GM12878 (cell line): ENCODE data around the gene GPR152. TPM values are rescaled to one million over a fixed set of nuclear protein-coding genes. Genes with fewer than 3 reads are reported as not detected.

Experiments used
- ATAC-seq: fragments of 200-7000 bp; cut with Tn5 transposase; 3 replicates; pipeline ENCODE4 v1.9.1; 2020; ENCODE audit warnings: mild to moderate bottlenecking, moderate library complexity
- BruUV-seq: library from RNA; stranded (reverse); fragments of 400-500 nt; replicated peaks from 2 replicates; lab custom pipeline; 2021; lab: Mats Ljungman, UMichigan
- CTCF ChIA-PET: fragments of 300-600 bp; sonication (Branson Sonifier 250); formaldehyde crosslinking; extraction: SDS; loops from one replicate; lab custom pipeline; 2021; ENCODE audit warnings: inconsistent platforms; lab: Yijun Ruan, JAX
- POLR2A ChIA-PET: fragments of 350-600 bp; formaldehyde crosslinking; extraction: SDS; loops from one replicate; lab custom pipeline; 2021; ENCODE audit warnings: inconsistent platforms; lab: Charles Lee
- RAD21 ChIA-PET: fragments of 300-600 bp; sonication (Branson Sonifier 250); formaldehyde crosslinking; loops from one replicate; lab custom pipeline; 2023; ENCODE audit warnings: antibody characterized with exemption; ENCODE audit not compliant: unreplicated experiment; lab: Charles Lee
- SMC1A ChIA-PET: fragments of 300-600 bp; sonication (Branson Sonifier 250); formaldehyde crosslinking; loops from one replicate; lab custom pipeline; 2023; ENCODE audit not compliant: unreplicated experiment, uncharacterized antibody; lab: Charles Lee
- DNase-seq: peaks from one replicate; pipeline ENCODE4 v3.0.0-alpha.2; 2011; ENCODE audit warnings: low read depth, low spot score
- FAIRE-seq: peaks from 3 replicates; lab custom pipeline; 2011; peaks lifted over from hg19 to GRCh38; lab: Jason Lieb, UNC
- H2AFZ ChIP-seq: 2 replicates; pipeline ENCODE4 v1.6.0; 2011; ENCODE audit warnings: low read depth, low read length, control low read depth; ENCODE audit not compliant: control insufficient read depth
- H3K27ac ChIP-seq: 2 replicates; pipeline ENCODE4 v1.5.1; 2011; ENCODE audit warnings: control low read depth; ENCODE audit not compliant: control insufficient read depth, insufficient read depth
- H3K27me3 ChIP-seq, 2 experiments: replicated peaks in 1 of 2; 2 replicates each; pipeline versions ENCODE4 v1.6.0 to v1.6.1; 2011; ENCODE audit warnings: low read length in 1 of 2; ENCODE audit not compliant: control insufficient read depth in 2 of 2, insufficient read depth in 2 of 2
- H3K36me3 ChIP-seq, 2 experiments: 2 replicates each; pipeline ENCODE4 v1.5.1; 2011; ENCODE audit warnings: low read length in 1 of 2; ENCODE audit not compliant: control insufficient read depth in 2 of 2, insufficient read depth in 2 of 2
- H3K4me1 ChIP-seq: 2 replicates; pipeline ENCODE4 v1.6.1; 2011; ENCODE audit warnings: mild to moderate bottlenecking, low read length, moderate library complexity, mixed read lengths; ENCODE audit not compliant: control insufficient read depth, insufficient read depth
- H3K4me2 ChIP-seq: 2 replicates; pipeline ENCODE4 v1.6.0; 2011; ENCODE audit warnings: control low read depth; ENCODE audit not compliant: control insufficient read depth, insufficient read depth
- H3K4me3 ChIP-seq: fragments of 200-600 bp; sonication (generic); 2 replicates; pipeline ENCODE4 v1.5.1; 2016
- H3K79me2 ChIP-seq: 2 replicates; pipeline ENCODE4 v1.6.0; 2011; ENCODE audit warnings: low read length; ENCODE audit not compliant: control insufficient read depth, insufficient read depth
- H3K9ac ChIP-seq: 2 replicates; pipeline ENCODE4 v1.8.0; 2011; ENCODE audit warnings: low read length, control low read depth, mixed read lengths; ENCODE audit not compliant: control insufficient read depth, insufficient read depth
- H3K9me3 ChIP-seq: replicated peaks from 3 replicates; pipeline ENCODE4 v1.5.1; 2011; ENCODE audit warnings: mild to moderate bottlenecking, low read length; ENCODE audit not compliant: control insufficient read depth, insufficient read depth
- H4K20me1 ChIP-seq: 2 replicates; pipeline ENCODE4 v1.6.0; 2011; ENCODE audit not compliant: control insufficient read depth, insufficient read depth
- CEBPB ChIP-seq, 2 experiments: fragments of 150-350 bp in 1 of 2; IDR thresholded peaks; 2 replicates each; pipeline ENCODE4 v1.6.1; 2012 to 2014; ENCODE audit warnings: low read depth in 2 of 2, low read length in 2 of 2, borderline replicate concordance in 1 of 2, inconsistent platforms in 1 of 2
- KDM1A ChIP-seq: fragments of 200-600 bp; sonication (generic); IDR thresholded peaks from 2 replicates; pipeline ENCODE4 v1.6.1; 2016; ENCODE audit warnings: borderline replicate concordance
- KLF5 ChIP-seq: fragments of 450-650 bp; IDR thresholded peaks from 2 replicates; pipeline ENCODE4 v1.6.1; 2014; ENCODE audit warnings: mild to moderate bottlenecking; ENCODE audit not compliant: partially characterized antibody
- LARP7 ChIP-seq: fragments of 450-650 bp; IDR thresholded peaks from 2 replicates; pipeline ENCODE4 v1.6.1; 2017; ENCODE audit warnings: mild to moderate bottlenecking
- MXI1 ChIP-seq: fragments of 150-350 bp; IDR thresholded peaks from 2 replicates; pipeline ENCODE4 v1.6.1; 2011; ENCODE audit warnings: low read depth, mild to moderate bottlenecking, inconsistent platforms, low read length, improper control_type of control experiment
- RELA ChIP-seq: fragments of 450-650 bp; IDR thresholded peaks from 2 replicates; pipeline ENCODE4 v1.8.0; 2014; ENCODE audit warnings: borderline replicate concordance; ENCODE audit not compliant: partially characterized antibody
- SP1 ChIP-seq: IDR thresholded peaks from one replicate; pipeline ENCODE4 v1.6.1; 2011; ENCODE audit warnings: low read depth, low read length
- TCF7 ChIP-seq: IDR thresholded peaks from 2 replicates; pipeline ENCODE4 v1.6.1; 2014; ENCODE audit warnings: antibody characterized with exemption, borderline replicate concordance
- WGBS: methylation state at CpG from one replicate; pipeline ENCODE4 v1.1.6; 2016; ENCODE audit warnings: low lambda C conversion rate; ENCODE audit not compliant: insufficient replicate concordance, insufficient coverage; ENCODE audit errors: missing lambda C conversion rate; 5-methylcytosine and 5-hydroxymethylcytosine counted together
- in situ Hi-C: fragments of 300-500 bp; cut with MboI; formaldehyde crosslinking; loops from 9 replicates; pipeline ENCODE4 v1.14.3; 2018; ENCODE audit warnings: mixed read lengths
- intact Hi-C: fragments of 100-400 bp; cut with micrococcal nuclease; formaldehyde crosslinking; loops from one replicate; pipeline ENCODE4 v1.14.2; 2022; ENCODE audit not compliant: unreplicated experiment
- polyA plus RNA-seq, 11 experiments: library from polyadenylated mRNA; depleted of rRNA in 4 of 11; unstranded in 6 of 11; stranded (reverse) in 5 of 11; fragments of >200 nt; fragmentation: Nextera tagmentation in 4 of 11; fragmentation: Illumina TruSeq in 1 of 11; extraction: Ambion mirVana in 4 of 11; extraction: Trizol in 1 of 11; gene quantifications; 1 replicate in 1 of 11; 2 replicates in 10 of 11; pipeline versions ENCODE4 v1.2.1 to v1.2.3, GENCODE V29; 2011 to 2016; ENCODE audit warnings: inconsistent platforms in 2 of 11, missing spikeins in 2 of 11, low read depth in 1 of 11
- total RNA-seq, 4 experiments: library from RNA; depleted of rRNA in 3 of 4; stranded (reverse); fragments of >200 nt in 3 of 4; fragmentation: Illumina TruSeq in 1 of 4; extraction: Trizol in 1 of 4; gene quantifications; 2 replicates each; pipeline versions ENCODE4 v1.2.1 to v1.2.3, GENCODE V29; 2013 to 2021
- TF ChIP-seq, protein P1 (sequence below): fragments of 450-650 bp; IDR thresholded peaks from 2 replicates; pipeline ENCODE4 v1.6.1; 2014; ENCODE audit warnings: mild to moderate bottlenecking
- TF ChIP-seq, protein P2 (sequence below): fragments of 450-650 bp; IDR thresholded peaks from 2 replicates; pipeline ENCODE4 v1.6.1; 2017; ENCODE audit warnings: borderline replicate concordance
- TF ChIP-seq, protein P3 (sequence below): fragments of 450-650 bp; IDR thresholded peaks from 2 replicates; pipeline ENCODE4 v1.6.1; 2018; ENCODE audit warnings: borderline replicate concordance, mild to moderate bottlenecking; ENCODE audit not compliant: partially characterized antibody
- TF ChIP-seq, protein P4 (sequence below): fragments of 450-650 bp; formaldehyde crosslinking; IDR thresholded peaks from 2 replicates; pipeline ENCODE4 v1.5.0; 2022; ENCODE audit warnings: mild to moderate bottlenecking, missing genetic modification characterization

Gene GPR152
- total and polyA plus RNA-seq, 10 of the 15 experiments (the other 5 are each of a cell fraction or from before 2014, with no cell fraction given): not detected

DNA sequence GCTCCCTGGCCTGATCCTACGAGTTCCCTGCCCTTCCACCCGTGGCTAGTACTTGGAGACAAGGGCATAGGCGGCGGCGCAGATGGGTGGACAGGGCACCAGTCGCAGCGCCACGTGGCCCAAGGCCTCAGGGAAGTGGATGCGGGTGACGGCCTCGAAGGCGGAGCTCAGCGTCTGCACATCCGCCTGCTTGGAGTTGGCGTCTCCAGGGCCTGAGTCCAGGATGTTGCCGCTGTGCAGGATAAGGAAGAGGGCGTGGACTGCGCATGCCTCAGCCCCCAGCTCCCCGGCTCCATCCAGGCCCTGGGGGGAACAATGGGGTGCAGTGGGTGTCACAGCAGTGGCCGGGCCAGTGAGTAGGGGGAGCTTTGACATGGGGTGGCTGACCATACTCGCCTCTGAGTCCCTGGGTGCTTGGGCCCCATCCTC, 46.0 kb upstream of the GPR152 start:
- no peak for DNase-seq
- no peak overlapping the region for H3K27ac ChIP-seq
- no peaks in the 10 kb centered on the region for H3K27me3 ChIP-seq
- no peak overlapping the region for H3K9ac ChIP-seq
- ChIA-PET RAD21 (no interaction called here), SMC1A (no interaction called here), POLR2A (no interaction called here), CTCF (no interaction called here)
- H3K4me3 ChIP-seq: no peak overlapping the region
- 96% methylated on average over 19 of the region's 21 CpGs for WGBS
- FAIRE-seq: no peak
- no peaks in the 10 kb centered on the region for H3K9me3 ChIP-seq
- H2AFZ ChIP-seq: no peak overlapping the region
- intact Hi-C loops: no loop called here
- peaks cover 0 to 10% of the 10 kb centered on the region in 2 experiments; a peak in 3 of 4 replicates for H3K36me3 ChIP-seq
- no peaks in the 10 kb centered on the region for H3K79me2 ChIP-seq
- BruUV-seq: no TSS peak
- TF ChIP-seq, protein P1, sequence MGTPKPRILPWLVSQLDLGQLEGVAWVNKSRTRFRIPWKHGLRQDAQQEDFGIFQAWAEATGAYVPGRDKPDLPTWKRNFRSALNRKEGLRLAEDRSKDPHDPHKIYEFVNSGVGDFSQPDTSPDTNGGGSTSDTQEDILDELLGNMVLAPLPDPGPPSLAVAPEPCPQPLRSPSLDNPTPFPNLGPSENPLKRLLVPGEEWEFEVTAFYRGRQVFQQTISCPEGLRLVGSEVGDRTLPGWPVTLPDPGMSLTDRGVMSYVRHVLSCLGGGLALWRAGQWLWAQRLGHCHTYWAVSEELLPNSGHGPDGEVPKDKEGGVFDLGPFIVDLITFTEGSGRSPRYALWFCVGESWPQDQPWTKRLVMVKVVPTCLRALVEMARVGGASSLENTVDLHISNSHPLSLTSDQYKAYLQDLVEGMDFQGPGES: no peak
- no peak for TF ChIP-seq LARP7
- TF ChIP-seq, protein P2, sequence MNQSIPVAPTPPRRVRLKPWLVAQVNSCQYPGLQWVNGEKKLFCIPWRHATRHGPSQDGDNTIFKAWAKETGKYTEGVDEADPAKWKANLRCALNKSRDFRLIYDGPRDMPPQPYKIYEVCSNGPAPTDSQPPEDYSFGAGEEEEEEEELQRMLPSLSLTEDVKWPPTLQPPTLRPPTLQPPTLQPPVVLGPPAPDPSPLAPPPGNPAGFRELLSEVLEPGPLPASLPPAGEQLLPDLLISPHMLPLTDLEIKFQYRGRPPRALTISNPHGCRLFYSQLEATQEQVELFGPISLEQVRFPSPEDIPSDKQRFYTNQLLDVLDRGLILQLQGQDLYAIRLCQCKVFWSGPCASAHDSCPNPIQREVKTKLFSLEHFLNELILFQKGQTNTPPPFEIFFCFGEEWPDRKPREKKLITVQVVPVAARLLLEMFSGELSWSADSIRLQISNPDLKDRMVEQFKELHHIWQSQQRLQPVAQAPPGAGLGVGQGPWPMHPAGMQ: no peak
- TF ChIP-seq KLF5: no peak
- TF ChIP-seq MXI1: no peak
- TF ChIP-seq RELA: no peak
- TF ChIP-seq TCF7: no peak
- no peak for TF ChIP-seq KDM1A
- no peak for TF ChIP-seq SP1
- TF ChIP-seq, protein P3, sequence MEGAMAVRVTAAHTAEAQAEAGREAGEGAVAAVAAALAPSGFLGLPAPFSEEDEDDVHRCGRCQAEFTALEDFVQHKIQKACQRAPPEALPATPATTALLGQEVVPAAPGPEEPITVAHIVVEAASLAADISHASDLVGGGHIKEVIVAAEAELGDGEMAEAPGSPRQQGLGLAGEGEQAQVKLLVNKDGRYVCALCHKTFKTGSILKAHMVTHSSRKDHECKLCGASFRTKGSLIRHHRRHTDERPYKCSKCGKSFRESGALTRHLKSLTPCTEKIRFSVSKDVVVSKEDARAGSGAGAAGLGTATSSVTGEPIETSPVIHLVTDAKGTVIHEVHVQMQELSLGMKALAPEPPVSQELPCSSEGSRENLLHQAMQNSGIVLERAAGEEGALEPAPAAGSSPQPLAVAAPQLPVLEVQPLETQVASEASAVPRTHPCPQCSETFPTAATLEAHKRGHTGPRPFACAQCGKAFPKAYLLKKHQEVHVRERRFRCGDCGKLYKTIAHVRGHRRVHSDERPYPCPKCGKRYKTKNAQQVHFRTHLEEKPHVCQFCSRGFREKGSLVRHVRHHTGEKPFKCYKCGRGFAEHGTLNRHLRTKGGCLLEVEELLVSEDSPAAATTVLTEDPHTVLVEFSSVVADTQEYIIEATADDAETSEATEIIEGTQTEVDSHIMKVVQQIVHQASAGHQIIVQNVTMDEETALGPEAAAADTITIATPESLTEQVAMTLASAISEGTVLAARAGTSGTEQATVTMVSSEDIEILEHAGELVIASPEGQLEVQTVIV: no peak
- no peak for TF ChIP-seq CEBPB (IDR thresholded peaks at IDR 0.05; ENCODE audit: borderline replicate concordance in 1 of 2, low read depth in 2 of 2, low read length in 2 of 2)
- TF ChIP-seq, protein P4, sequence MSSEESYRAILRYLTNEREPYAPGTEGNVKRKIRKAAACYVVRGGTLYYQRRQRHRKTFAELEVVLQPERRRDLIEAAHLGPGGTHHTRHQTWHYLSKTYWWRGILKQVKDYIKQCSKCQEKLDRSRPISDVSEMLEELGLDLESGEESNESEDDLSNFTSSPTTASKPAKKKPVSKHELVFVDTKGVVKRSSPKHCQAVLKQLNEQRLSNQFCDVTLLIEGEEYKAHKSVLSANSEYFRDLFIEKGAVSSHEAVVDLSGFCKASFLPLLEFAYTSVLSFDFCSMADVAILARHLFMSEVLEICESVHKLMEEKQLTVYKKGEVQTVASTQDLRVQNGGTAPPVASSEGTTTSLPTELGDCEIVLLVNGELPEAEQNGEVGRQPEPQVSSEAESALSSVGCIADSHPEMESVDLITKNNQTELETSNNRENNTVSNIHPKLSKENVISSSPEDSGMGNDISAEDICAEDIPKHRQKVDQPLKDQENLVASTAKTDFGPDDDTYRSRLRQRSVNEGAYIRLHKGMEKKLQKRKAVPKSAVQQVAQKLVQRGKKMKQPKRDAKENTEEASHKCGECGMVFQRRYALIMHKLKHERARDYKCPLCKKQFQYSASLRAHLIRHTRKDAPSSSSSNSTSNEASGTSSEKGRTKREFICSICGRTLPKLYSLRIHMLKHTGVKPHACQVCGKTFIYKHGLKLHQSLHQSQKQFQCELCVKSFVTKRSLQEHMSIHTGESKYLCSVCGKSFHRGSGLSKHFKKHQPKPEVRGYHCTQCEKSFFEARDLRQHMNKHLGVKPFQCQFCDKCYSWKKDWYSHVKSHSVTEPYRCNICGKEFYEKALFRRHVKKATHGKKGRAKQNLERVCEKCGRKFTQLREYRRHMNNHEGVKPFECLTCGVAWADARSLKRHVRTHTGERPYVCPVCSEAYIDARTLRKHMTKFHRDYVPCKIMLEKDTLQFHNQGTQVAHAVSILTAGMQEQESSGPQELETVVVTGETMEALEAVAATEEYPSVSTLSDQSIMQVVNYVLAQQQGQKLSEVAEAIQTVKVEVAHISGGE (CRISPR knock-in tag): no peak
- no peak overlapping the region for H3K4me2 ChIP-seq
- no peak for ATAC-seq
- no peaks in the 10 kb centered on the region; the same call in 1 of the 2 replicates for H4K20me1 ChIP-seq
- in situ Hi-C loops: no loop called here
- H3K4me1 ChIP-seq: no peaks in the 10 kb centered on the region; the same call in 1 of the 2 replicates
